Measurements from ENCODE around the gene GPR3.

Gene GPR3, protein sequence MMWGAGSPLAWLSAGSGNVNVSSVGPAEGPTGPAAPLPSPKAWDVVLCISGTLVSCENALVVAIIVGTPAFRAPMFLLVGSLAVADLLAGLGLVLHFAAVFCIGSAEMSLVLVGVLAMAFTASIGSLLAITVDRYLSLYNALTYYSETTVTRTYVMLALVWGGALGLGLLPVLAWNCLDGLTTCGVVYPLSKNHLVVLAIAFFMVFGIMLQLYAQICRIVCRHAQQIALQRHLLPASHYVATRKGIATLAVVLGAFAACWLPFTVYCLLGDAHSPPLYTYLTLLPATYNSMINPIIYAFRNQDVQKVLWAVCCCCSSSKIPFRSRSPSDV

DNA sequence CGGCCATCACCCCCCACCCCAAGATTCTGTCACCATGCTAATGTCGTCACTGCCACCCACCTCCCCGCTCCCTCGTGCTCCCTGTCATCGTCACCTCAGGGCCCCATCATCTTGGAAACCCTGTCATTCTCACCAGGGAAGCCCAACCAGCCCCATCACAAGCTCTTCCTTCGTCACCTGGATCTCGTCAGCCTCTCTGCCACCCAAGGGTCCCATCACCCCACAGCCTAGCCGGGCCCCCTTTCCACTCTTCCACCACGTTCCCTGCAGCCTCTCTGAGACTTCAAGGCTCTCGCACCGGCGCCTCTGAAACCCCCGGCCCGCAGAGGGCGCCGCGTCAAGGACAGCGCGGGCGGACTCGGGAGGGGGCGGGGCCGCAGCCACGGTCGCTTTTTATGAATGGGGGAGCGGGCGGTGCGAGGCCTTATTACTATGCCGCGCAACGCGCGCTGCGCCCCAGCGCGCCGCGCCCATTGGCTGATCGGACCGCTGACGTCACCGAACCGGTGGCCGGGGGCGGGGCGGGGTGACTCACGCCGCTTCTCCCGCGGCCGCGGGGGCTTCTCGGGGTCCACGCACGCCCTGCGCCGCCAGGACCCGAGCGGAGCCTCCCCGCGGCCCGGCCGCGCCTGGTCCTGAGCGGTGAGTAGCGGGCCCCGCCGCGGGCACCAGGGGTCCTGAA lies at the start of gene GPR3:
GPR3 (plus strand) TSS at position 527 of the 682 bp plus-strand sequence. CDS start 1,177 bp downstream, outside the sequence.
- peak; percentile 98 for DNase-seq

DNA sequence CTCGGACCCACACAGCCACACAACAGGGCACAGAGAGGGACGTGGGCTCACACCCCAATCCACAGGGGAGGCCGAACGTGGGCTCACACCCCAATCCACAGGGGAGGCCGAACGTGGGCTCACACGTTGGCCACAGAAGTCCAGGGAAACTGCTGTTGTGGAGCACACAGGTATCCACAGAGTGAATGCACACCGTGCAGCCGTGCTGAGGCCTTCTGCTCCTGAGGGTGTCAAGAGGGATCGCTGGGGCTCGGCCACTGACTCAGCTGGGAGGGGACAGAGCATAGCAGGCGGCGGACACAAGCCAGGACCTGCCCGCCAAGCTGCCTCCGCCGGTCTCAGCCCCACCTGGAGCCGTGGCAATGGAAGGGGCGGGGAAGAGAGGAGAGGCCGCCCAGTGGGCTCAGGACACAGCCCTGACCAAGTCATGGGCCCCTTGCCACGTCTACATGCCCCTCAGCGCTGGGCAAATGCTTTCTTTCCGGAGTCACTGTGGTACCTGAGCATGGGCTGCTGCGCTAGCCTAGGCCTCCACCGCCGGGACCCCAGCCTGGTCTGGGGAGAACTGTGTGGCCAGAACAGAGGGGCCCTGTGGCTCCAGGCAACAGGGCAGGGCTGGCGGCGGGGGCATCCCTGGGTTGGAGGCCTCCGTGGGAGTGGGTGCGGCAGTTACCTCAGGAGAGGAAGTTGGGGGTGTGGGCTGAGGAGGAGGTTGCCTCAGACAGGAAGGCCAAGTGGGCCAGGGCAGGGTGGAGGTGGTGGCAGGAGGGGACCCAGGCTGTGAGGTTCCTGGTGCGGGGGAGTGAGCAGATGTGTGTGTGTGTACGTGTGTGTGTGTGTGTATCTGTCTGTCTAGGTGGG lies 49.4 kb upstream of the GPR3 start:
- DNase-seq, result peak; percentile 47

DNA sequence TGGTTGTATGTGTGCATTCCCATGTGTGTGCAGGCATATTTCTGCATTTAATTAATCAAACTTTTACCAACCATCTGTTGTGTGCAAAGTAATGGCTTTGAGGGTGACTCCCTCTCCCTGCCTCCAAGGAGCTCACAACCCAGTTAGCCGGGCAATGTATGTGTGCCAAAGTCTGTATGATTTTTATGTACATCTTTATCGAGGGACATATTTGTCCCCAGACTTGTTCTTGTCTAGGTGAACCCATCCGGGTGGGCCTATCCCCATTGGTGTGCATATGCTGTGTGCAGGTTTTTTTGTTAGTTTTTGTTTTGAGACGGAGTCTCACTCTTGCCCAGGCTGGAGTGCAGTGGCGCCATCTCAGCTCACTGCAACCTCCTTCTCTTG lies 48.8 kb upstream of the GPR3 start:
- DNase-seq, result no peak

DNA sequence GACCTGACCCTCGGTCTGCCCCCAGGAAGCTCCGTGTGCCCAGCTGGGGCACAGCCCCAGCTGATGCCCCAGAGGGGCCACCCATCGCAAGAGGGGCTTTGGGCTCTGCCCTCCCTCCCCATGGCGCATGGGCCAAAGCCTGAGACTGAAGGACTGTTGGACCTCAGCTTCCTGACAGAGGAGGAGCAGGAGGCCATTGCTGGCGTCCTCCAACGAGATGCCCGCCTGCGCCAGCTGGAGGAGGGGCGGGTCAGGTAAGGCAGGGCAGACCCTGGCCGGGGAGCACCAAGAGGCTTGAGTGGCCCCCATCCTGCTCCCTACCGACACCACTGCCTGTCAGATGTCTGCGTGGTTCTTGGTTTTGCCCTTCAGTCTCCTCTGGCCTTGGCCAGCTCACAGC lies 47.1 kb upstream of the GPR3 start:
- DNase-seq, result no peak

DNA sequence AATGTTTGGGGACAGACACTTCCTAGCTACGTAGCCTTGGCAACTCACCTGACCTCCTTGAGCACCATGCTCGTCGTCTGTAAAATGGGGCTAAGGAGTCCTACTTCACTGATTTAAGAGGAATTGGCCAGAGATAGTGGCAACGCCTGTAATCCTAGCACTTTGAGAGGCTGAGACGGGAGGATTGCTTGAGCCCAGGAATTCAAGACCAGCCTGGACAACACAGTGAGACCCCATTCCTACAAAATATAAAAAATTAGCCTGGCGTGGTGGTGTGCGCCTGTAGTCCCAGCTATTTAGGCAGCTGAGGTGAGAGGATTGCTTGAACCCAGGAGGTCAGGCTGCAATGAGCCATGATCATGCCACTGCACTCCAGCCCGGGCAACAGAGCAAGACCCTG lies 46.1 kb upstream of the GPR3 start:
- DNase-seq, result no peak

DNA sequence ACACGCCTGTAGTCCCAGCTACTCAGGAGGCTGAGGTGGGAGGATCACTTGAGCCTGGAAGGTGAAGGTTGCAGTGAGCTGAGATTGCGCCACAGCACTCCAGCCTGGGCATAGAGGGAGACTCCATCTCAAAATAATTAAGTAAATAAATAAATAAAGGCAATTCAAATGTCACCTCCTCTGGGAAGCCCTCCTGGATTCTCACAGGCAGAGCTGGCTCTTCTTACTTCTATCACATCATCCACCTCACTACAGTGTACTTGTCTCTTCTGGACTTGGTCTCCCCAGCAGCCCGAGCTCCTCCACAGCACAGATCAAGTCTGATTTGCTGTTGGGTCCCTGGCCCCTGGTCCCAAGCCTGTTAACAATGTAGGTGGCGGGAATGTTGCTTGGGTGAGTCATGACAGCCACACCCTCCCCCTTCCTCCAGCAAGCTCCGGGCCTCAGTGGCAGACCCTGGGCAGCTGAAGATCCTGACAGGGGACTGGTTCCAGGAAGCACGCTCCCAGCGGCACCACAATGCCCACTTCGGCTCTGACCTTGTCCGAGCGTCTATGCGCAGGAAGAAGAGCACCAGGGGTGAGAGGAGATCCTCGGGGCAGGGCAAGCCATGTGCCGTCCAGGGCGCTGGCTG lies 45.3 kb upstream of the GPR3 start:
- no peak for DNase-seq

DNA sequence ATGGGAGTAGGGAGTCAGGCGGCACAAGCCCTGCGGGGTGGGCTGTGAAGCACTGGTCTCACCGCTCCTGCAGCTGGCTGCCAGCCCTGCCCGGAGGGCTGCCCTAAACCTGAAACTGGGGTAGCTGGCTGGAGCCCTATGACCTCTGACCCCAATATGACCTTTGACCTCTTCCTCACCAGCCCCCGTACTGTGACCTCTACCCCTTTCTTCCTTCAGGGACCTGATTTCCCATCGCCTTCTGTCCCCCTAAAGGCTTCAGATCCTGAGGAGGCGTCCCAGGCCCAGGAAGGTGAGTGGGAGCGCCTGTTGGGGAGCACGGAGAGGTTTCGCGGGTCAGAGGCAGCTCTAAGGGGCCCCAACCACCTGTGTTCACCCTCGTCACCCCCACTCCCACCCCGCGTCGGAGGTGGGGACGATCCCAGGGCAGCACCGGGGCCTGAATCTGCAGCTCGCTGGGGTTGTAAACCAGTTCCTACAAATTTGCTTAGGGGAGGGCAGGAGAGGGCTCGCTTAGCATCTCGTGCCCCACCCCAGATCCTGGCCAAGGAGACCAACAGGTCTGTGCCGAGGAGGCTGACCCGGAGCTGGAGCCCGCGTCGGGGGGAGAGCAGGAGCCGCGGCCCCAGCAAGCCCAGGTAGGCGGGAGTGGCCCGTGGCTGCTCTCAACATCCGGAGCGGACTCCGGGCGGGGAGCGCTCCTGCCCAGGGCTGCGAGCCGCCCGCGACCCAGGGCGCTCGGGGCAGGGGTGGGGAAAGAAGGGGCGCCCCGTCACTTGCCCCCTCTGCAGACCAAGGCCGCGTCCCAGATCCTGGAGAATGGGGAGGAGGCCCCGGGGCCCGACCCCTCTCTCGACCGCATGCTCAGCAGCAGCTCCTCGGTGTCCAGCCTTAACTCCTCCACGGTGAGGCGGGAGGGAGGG lies 43.3 kb upstream of the GPR3 start:
- peak; percentile 90 for DNase-seq

DNA sequence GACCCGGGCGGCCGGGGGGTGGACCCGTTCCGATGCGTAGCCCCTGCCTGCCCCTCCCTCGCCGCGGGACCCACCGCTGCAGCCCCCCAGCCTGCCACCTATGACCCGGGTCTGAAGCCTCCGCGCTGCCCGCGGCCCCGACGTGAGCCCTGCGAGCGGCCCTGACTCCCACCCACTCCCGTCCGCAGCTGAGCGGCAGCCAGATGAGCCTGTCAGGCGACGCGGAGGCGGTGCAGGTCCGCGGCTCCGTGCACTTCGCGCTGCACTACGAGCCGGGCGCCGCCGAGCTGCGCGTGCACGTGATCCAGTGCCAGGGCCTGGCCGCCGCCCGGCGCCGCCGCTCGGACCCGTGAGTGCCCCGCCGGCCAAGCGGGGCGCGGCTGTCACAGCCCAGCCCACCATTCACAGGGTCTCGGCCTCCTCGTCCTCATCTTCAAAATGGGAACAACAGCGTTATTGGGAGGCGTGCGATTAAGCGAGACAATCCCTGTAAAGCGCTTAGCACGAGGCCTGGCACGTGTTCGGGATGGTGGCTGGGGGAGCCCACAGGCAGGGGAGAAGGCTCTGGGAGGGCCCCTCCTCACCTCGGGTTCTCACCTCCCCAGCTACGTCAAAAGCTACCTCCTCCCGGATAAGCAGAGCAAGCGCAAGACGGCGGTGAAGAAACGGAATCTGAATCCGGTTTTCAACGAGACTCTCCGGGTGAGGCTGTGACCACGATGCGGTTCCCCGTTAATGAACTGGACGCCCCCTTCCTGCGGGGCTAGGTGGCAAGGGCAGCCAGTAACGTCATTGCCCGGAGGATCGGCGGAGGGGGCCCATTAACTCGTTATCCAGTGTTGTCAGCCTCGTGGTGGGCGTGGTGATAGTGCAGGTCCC lies 42.4 kb upstream of the GPR3 start:
- DNase-seq, result peak; percentile 68

DNA sequence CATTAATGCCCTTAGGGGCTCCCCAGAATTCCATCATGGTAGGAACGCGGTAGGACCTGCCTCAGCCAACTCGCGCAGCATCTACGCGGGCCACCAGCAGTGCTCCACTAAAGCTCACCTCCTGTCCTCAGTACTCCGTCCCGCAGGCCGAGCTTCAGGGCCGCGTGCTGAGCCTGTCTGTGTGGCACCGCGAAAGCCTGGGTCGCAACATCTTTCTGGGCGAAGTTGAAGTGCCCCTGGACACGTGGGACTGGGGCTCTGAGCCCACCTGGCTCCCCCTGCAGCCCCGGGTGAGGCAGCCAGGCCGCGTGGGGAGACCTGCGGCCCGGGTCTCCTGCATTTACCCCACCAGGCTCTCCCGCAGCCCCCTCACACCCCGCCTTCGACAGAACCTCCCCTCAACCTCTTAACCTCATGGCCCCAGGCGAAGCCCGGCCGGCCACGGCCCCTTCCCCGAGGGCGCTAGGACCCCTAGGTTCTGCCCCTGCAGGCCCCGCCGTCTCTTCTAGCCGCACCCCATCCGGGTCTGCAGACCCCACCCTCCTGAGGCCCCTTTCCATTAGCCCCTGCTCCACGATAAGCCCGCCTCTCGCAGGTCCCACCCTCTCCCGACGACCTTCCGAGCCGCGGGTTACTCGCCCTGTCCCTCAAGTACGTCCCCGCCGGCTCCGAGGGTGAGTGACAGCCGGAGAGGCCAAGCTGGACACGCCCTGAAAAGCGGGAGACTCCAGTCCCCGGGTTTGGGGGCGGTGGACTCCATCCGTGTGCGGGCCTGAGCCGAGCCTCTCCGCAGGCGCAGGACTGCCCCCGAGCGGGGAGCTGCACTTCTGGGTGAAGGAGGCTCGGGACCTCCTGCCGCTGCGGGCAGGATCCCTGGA lies 41.5 kb upstream of the GPR3 start:
- DNase-seq, result no peak

DNA sequence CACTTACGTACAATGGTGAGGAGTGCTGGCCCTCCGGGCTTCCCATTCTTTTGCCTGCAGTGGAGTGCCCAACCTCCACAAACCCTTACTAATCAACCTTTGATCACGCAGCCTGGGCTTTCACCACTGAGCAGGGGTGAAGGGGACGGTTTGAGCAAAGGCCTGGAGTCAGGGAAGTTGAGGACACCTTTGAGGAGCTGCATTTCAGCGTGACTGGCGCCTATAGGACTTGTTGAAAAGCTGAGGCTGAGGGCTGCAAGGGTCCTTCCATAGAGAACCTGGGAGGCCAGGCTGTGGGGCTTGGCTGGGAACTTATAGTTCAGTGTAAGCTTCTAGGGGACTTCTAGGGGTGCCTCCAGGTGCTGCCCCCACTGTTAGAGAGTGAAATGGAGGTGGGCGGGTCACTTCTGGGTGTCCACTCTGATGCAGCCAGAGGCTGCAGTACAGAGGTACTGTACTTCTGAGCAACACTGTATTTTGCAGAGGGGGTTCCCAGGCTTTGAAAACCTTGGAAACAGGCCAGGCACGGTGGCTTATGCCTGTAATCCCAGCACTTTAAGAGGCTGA lies 40.8 kb upstream of the GPR3 start:
- DNase-seq, result no peak

DNA sequence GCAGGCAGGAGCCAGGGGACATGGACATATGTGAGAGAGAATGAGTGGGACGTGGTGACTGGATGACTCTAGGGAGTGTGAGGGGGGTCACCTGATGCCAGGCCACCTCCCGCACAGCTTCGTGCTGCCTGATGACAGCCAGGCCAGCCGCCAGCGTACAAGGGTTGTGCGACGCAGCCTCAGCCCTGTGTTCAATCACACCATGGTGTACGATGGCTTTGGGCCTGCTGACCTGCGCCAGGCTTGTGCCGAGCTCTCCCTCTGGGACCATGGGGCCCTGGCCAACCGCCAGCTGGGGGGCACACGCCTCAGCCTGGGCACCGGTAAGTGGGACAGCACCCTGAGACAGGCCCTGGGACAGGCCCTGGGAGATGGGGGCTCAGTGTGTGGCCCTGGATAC lies 39.3 kb upstream of the GPR3 start:
- no peak for DNase-seq

DNA sequence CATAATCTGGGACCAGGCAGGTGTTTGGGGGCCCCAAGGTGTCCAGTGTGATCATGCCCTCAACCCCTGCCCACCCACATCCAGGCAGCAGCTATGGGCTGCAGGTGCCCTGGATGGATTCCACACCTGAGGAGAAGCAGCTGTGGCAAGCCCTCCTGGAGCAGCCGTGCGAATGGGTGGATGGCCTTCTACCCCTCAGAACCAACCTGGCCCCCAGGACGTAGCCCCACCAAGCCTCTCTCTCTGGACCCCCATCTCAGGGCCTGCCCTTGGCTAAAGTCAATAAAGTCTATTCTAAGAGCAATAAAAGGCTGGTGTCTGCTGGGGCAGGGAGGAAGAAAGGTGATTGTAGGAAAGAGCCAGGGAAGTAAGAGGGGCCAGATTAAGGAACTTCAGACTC lies 38.8 kb upstream of the GPR3 start:
- no peak for DNase-seq

DNA sequence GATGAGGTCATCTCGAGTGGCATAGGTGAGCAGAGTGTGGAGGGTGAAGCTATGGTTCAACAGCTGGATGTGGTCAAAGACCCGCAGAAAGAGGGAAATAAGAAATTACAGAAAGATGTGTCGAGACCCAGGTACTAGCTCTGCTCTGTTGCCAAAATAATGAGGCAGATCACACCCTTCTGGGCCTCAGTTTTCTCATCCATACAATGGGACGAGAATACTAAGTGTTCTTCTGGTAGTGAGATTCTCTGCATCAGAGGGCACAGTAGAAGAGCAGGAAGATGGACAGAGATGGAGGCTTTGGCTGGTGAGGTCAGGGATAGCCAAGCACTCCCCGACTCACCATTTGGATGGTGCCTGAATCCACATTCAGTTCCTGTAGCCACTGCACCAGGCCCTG lies 36.7 kb upstream of the GPR3 start:
- no peak for DNase-seq

DNA sequence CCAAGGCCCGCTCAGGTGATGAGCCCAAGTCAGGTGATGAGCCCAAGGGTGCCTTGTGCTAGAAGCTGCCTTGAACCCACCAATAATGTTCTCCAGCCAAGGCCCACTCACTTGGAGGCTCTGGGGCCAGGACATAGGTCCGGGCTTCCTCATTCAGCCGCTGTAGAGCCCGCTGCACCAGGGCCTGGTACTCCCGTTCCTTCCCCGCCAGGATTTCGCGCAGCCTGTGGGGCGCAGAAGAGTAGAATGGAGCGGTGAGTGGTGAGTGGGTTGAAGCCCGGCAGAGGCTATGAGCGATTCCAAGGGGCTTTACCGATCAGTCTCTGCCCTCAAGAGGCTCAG lies 36.2 kb upstream of the GPR3 start:
- no peak for DNase-seq

DNA sequence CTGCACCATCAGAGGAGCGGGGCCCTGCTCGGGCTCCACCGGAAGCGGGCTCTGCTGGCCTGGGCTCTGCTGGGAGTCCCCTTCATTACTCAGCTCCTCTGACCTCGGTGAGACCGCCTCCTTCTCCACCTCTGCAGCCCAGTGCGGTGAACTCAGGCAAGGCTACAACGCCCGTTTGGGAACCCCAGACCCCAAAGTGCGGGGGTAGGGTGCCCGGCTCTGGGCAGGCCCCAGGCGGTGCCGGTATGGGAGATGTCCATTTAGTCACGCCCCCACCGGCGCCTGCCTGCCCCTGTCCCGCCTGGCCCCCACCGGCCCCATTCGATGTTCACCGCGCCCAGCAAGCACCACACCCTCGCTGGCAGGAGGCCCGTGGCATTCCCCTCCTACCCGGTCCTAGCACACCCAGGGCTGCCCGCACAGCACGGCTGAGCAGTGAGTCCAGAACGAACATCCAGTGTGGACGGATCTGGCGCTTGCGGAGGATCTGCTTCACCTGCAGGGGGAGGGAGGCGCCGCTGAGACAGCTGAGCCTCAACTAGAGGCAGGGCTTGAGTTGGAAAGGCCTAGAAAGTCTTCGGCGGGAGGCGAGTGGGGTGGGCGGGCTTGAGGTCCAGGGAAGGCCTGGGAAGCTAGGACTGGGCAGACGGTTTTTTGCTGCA lies 35.7 kb upstream of the GPR3 start:
- no peak for DNase-seq

DNA sequence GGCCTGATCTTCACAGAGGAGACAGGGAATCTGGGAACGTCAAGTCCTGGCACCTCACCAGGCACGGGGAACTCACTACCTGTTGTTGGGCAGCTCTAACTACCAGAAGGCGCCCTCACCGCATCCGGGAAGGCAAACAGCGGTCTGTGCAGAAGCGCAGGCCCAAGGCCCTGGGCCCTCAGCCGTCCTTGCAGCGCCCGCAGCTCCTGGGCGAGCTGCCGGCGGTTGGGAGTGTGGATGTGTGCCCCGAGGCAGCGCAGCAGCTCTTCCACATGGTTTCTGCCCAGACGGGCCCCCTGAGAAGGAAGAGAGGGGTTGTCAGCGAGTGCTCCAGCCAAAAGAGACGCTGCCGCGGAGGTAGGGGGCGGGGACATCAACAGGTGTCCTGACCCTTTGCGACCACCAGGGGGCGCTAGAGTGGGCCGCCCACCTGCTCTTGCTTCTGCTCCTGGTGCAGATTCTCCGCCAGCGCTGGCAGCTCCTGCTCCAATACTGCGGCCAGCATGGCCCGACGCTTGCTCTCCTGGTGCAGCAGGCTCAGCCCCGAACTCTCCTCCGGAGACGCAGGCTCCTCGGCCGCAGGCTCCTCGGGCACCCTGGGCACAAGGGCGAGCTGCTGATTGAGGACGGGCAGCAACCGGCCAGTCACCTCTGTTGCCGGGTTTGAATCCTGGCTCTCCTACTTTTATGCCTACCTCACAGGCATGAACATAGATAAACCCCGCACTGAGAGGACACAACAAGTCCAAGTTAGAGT lies 35.0 kb upstream of the GPR3 start:
- peak; percentile 72 for DNase-seq

DNA sequence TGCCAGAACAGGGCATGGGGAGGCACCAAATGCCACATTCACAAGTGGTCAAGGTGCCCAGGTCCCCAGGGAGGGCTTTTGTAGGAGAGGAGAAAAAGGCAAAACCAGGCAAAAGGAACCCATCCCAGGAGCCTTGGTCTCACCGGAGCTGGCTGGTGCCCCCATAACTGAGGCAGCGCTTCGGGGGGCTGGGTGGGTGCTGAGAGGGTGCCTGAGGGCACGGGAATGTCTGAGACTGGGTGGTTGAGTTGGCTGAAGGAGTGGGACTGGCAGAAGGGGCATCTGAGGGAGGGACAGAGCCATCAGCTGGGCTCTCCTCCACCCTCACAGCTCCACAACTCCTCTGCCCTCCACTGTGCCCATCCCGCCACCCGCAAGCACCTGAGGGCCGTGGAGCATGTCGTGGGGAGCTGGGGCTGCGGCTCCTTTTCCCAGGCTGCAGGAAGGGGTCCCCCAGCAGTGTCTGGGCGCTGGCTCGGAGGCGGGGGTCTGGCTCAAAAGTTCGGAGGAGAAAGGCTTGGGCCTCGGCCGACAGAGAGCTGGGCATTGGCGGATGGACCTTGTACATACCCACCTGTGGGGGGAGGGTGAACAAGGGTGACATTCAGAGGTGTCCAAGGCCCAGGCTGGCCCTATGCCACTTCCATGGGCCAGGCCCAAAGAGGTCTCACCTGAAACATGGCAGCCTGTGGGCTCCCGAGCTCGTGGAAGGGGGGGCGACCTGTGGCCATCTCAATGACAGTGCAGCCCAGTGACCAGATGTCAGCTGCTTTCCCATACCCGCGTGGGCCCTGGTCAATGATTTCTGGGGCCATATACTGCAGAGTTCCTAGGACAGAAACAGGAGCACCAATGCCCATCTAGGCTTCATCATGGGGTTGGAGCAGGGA lies 34.1 kb upstream of the GPR3 start:
- DNase-seq, result no peak

All from RPMI8226 (cell line).